Measurements from ENCODE around the gene HECTD4.

DNA sequence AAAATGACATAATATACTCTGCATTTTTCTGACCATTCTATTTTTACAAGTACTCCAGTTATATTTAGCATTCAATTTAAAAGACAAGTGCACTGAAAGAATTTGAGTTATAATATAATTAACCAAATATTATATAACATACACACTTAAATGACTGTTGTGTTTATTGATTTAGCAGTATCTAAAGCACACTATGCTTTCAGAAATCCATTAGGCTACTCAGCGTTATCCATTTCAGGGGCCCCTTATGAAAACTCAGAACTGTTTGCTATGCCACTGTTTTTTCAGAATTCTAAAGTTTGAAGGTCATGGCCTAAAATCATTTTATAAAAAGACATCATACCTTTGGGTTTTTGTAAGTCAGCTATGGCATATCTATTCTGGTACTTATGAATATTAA is 57.1 kb downstream of the HECTD4 start:
- TF ChIP-seq, protein P1, sequence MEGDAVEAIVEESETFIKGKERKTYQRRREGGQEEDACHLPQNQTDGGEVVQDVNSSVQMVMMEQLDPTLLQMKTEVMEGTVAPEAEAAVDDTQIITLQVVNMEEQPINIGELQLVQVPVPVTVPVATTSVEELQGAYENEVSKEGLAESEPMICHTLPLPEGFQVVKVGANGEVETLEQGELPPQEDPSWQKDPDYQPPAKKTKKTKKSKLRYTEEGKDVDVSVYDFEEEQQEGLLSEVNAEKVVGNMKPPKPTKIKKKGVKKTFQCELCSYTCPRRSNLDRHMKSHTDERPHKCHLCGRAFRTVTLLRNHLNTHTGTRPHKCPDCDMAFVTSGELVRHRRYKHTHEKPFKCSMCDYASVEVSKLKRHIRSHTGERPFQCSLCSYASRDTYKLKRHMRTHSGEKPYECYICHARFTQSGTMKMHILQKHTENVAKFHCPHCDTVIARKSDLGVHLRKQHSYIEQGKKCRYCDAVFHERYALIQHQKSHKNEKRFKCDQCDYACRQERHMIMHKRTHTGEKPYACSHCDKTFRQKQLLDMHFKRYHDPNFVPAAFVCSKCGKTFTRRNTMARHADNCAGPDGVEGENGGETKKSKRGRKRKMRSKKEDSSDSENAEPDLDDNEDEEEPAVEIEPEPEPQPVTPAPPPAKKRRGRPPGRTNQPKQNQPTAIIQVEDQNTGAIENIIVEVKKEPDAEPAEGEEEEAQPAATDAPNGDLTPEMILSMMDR (IDR thresholded peaks at IDR 0.05) = no peak
- TF ChIP-seq POLR2A (IDR thresholded peaks at IDR 0.05) = no peak
